MM.1S (cell line): ENCODE measurements around the gene SYNGR2.

Source experiments
- DNase-seq: peaks from one replicate; pipeline ENCODE4 v3.0.0-alpha.2; 2015
- H2AFZ ChIP-seq: fragments of 300-600 bp; sonication (generic); 2 replicates; pipeline ENCODE4 v1.6.0; 2016; ENCODE audit warnings: antibody characterized with exemption, low read length
- H3F3A ChIP-seq: fragments of 300-600 bp; sonication (generic); 2 replicates; pipeline ENCODE4 v1.6.1; 2016; ENCODE audit warnings: mild to moderate bottlenecking, antibody characterized with exemption, low read length, moderate library complexity, mixed read lengths; ENCODE audit not compliant: insufficient read depth
- H3K27ac ChIP-seq: fragments of 300-600 bp; sonication (generic); 2 replicates; pipeline ENCODE4 v1.5.1; 2016; ENCODE audit warnings: mild to moderate bottlenecking, low read length
- H3K27me3 ChIP-seq: fragments of 300-600 bp; sonication (generic); replicated peaks from 2 replicates; pipeline ENCODE4 v1.6.0; 2016; ENCODE audit warnings: low read length; ENCODE audit not compliant: insufficient read depth
- H3K36me3 ChIP-seq: fragments of 300-600 bp; sonication (generic); replicated peaks from 2 replicates; pipeline ENCODE4 v1.6.1; 2016; ENCODE audit warnings: mild to moderate bottlenecking, low read length, mixed read lengths; ENCODE audit not compliant: insufficient read depth
- H3K4me1 ChIP-seq: fragments of 300-600 bp; sonication (generic); 2 replicates; pipeline ENCODE4 v1.6.1; 2016; ENCODE audit warnings: low read length, mixed read lengths
- H3K4me2 ChIP-seq: fragments of 300-600 bp; sonication (generic); 2 replicates; pipeline ENCODE4 v1.6.0; 2016; ENCODE audit warnings: low read depth, low read length
- H3K4me3 ChIP-seq: fragments of 300-600 bp; sonication (generic); 2 replicates; pipeline ENCODE4 v1.5.1; 2016; ENCODE audit warnings: low read length, mixed read lengths
- H3K79me2 ChIP-seq: fragments of 300-600 bp; sonication (generic); 2 replicates; pipeline ENCODE4 v1.6.1; 2016; ENCODE audit warnings: mixed run types, low read length, mixed read lengths
- H3K9ac ChIP-seq: fragments of 300-600 bp; sonication (generic); 2 replicates; pipeline ENCODE4 v1.6.1; 2016; ENCODE audit warnings: low read length, mixed read lengths
- H3K9me2 ChIP-seq: fragments of 300-600 bp; sonication (generic); replicated peaks from 2 replicates; pipeline ENCODE4 v1.6.1; 2016; ENCODE audit warnings: mild to moderate bottlenecking, low read length, mixed read lengths; ENCODE audit not compliant: insufficient read depth
- H3K9me3 ChIP-seq: fragments of 300-600 bp; sonication (generic); replicated peaks from 2 replicates; pipeline ENCODE4 v1.6.1; 2016; ENCODE audit warnings: mild to moderate bottlenecking, low read length, mixed read lengths; ENCODE audit not compliant: insufficient read depth
- H4K20me1 ChIP-seq: fragments of 300-600 bp; sonication (generic); 2 replicates; pipeline ENCODE4 v1.6.1; 2016; ENCODE audit warnings: mild to moderate bottlenecking, low read length, moderate library complexity, mixed read lengths; ENCODE audit not compliant: insufficient read depth
- CTCF ChIP-seq: fragments of 300-600 bp; sonication (generic); IDR thresholded peaks from 2 replicates; pipeline ENCODE4 v1.5.1; 2016; ENCODE audit warnings: antibody characterized with exemption, low read length, mixed read lengths
- EZH2 ChIP-seq: fragments of 300-600 bp; sonication (generic); optimal IDR thresholded peaks from 2 replicates; pipeline ENCODE3; 2017; ENCODE audit warnings: low read depth, mild to moderate bottlenecking, antibody characterized with exemption, low read length, mixed read lengths
- EZH2phosphoT487 ChIP-seq: fragments of 300-600 bp; sonication (generic); IDR thresholded peaks from 2 replicates; pipeline ENCODE4 v1.6.1; 2018; ENCODE audit warnings: antibody characterized with exemption, low read length

SYNGR2 gene

GRCh38 chr17:78126895-78127238, 41.5 kb upstream of the SYNGR2 start:
- peak overlapping the region; percentile 96 for H3K4me3 ChIP-seq
- no peak for TF ChIP-seq EZH2
- 0 out of 2 replicates have a peak, but pooled peaks cover 6% of the 10 kb centered on the region for H3K36me3 ChIP-seq
- H4K20me1 ChIP-seq, result no peaks in the 10 kb centered on the region
- H3F3A ChIP-seq, result peaks cover 29% of the 10 kb centered on the region
- H3K79me2 ChIP-seq, result peaks cover 81% of the 10 kb centered on the region
- H3K4me1 ChIP-seq, result peaks cover 46% of the 10 kb centered on the region
- no peak overlapping the region for H2AFZ ChIP-seq
- no peaks in the 10 kb centered on the region for H3K9me2 ChIP-seq
- H3K27me3 ChIP-seq, result no peaks in the 10 kb centered on the region
- peak overlapping the region; percentile 88 for H3K4me2 ChIP-seq
- H3K9ac ChIP-seq, result peak overlapping the region; percentile 93; the same call in 1 of the 2 replicates
- no peak for DNase-seq
- H3K9me3 ChIP-seq, result no peaks in the 10 kb centered on the region
- H3K27ac ChIP-seq, result peak overlapping the region; percentile 73; the same call in 1 of the 2 replicates

GRCh38 chr17:78127239-78127887, 41.0 kb upstream of the SYNGR2 start:
- Histone ChIP-seq H3K4me1 (peaks cover 42% of the 10 kb centered on the region), H3K4me3 (peak overlapping the region; percentile 96), H3K79me2 (peaks cover 81% of the 10 kb centered on the region)

GRCh38 chr17:78127888-78128550, 40.4 kb upstream of the SYNGR2 start:
- Histone ChIP-seq H3F3A (peaks cover 28% of the 10 kb centered on the region), H2AFZ (peak overlapping the region; percentile 32; the same call in 1 of the 2 replicates), H3K4me1 (peaks cover 42% of the 10 kb centered on the region)

More at GRCh38 chr17:78127239-78127887, 41.0 kb upstream of the SYNGR2 start:
- H3K9ac ChIP-seq, result peak overlapping the region; percentile 93
- H3K9me2 ChIP-seq, result no peaks in the 10 kb centered on the region
- H3K27me3 ChIP-seq, result no peaks in the 10 kb centered on the region
- DNase-seq, result peak; percentile 90
- no peaks in the 10 kb centered on the region for H4K20me1 ChIP-seq
- no peaks in the 10 kb centered on the region for H3K9me3 ChIP-seq
- 0 out of 2 replicates have a peak, but pooled peaks cover 6% of the 10 kb centered on the region for H3K36me3 ChIP-seq
- H3F3A ChIP-seq, result peaks cover 28% of the 10 kb centered on the region
- H3K4me2 ChIP-seq, result peak overlapping the region; percentile 88
- H3K27ac ChIP-seq, result peak overlapping the region; percentile 73
- no peak overlapping the region for H2AFZ ChIP-seq
- TF ChIP-seq EZH2phosphoT487, result no peak

More at GRCh38 chr17:78127888-78128550, 40.4 kb upstream of the SYNGR2 start:
- H3K4me2 ChIP-seq, result peak overlapping the region; percentile 88
- H3K27ac ChIP-seq, result peak overlapping the region; percentile 73; the same call in 1 of the 2 replicates
- no peaks in the 10 kb centered on the region for H3K9me2 ChIP-seq
- H3K36me3 ChIP-seq, result peaks cover 1% of the 10 kb centered on the region; the same call in 1 of the 2 replicates
- no peaks in the 10 kb centered on the region for H4K20me1 ChIP-seq
- DNase-seq, result no peak
- H3K79me2 ChIP-seq, result peaks cover 81% of the 10 kb centered on the region
- H3K27me3 ChIP-seq, result no peaks in the 10 kb centered on the region
- H3K9me3 ChIP-seq, result no peaks in the 10 kb centered on the region
- TF ChIP-seq EZH2phosphoT487 (no peak), EZH2 (no peak), CTCF (no peak)
- H3K9ac ChIP-seq, result peak overlapping the region; percentile 93
- peak overlapping the region; percentile 96 for H3K4me3 ChIP-seq
